T-helper 2 cell treated with Interferon-gamma antibody and Interleukin-4, amounts not matched to agents 5 μg/mL and 100 μg/mL, for 36 hours (primary cell): Measurements from ENCODE around the gene NT5E.
"Not testable (repeated sequence)": the region's sequence is repeated elsewhere in the genome, so short reads cannot be mapped to it uniquely, and the experiment has no call there.

Experiments used
- DNase-seq: peaks from one replicate; pipeline ENCODE4 v3.0.0; 2021; ENCODE audit warnings: low spot score
- H3K27ac Mint-ChIP-seq: one replicate; pipeline ENCODE4 v1.8.0; 2021; ENCODE audit warnings: mild to moderate bottlenecking, mixed read lengths
- H3K27me3 Mint-ChIP-seq: one replicate; pipeline ENCODE4 v1.8.0; 2021; ENCODE audit warnings: low read depth, mixed read lengths
- H3K36me3 Mint-ChIP-seq: one replicate; pipeline ENCODE4 v1.8.0; 2021; ENCODE audit warnings: low read depth, mixed read lengths
- H3K4me1 Mint-ChIP-seq: one replicate; pipeline ENCODE4 v1.8.0; 2021; ENCODE audit warnings: low read depth, mixed read lengths
- H3K4me3 Mint-ChIP-seq: one replicate; pipeline ENCODE4 v1.8.0; 2022; ENCODE audit warnings: mild to moderate bottlenecking, moderate library complexity, mixed read lengths
- H3K9me3 Mint-ChIP-seq: one replicate; pipeline ENCODE4 v1.8.0; 2021; ENCODE audit warnings: mixed read lengths

NT5E gene

GRCh38 chr6:85449818-85450759 lies at the start of gene NT5E:
NT5E (plus strand) TSS chr6:85450083; CDS start chr6:85450140, 57 bp downstream.
- Mint-ChIP-seq H3K4me1 (peaks cover 55% of the 10 kb centered on the region), H3K9me3 (no peaks in the 10 kb centered on the region)

GRCh38 chr6:85400331-85400730 lies 49.6 kb upstream of the NT5E start:
- Mint-ChIP-seq H3K4me3 (no peak overlapping the region), H3K27me3 (no peaks in the 10 kb centered on the region), H3K9me3 (peaks cover 5% of the 10 kb centered on the region), H3K36me3 (no peaks in the 10 kb centered on the region), H3K27ac (no peak overlapping the region), H3K4me1 (peaks cover 36% of the 10 kb centered on the region)
- DNase-seq = no peak

More at GRCh38 chr6:85449818-85450759, at the start of gene NT5E:
- DNase-seq = peak; percentile 65
- Mint-ChIP-seq H3K4me3 (peak within 1 kb of the TSS; percentile 97), H3K36me3 (peaks cover 20% of the 10 kb centered on the region), H3K27me3 (peaks cover 43% of the 10 kb centered on the region), H3K27ac (peak within 1 kb of the TSS; percentile 89)

- H3K9me3 Mint-ChIP-seq = peaks cover 5% of the 10 kb centered on the region
- no peak overlapping the region for H3K4me3 Mint-ChIP-seq
- DNase-seq = no peak
- H3K36me3 Mint-ChIP-seq = no peaks in the 10 kb centered on the region
- H3K27ac Mint-ChIP-seq = no peak overlapping the region
- peaks cover 44% of the 10 kb centered on the region for H3K4me1 Mint-ChIP-seq
- no peaks in the 10 kb centered on the region for H3K27me3 Mint-ChIP-seq
Measured at GRCh38 chr6:85401186-85402021, 48.5 kb upstream of the NT5E start.

DNA sequence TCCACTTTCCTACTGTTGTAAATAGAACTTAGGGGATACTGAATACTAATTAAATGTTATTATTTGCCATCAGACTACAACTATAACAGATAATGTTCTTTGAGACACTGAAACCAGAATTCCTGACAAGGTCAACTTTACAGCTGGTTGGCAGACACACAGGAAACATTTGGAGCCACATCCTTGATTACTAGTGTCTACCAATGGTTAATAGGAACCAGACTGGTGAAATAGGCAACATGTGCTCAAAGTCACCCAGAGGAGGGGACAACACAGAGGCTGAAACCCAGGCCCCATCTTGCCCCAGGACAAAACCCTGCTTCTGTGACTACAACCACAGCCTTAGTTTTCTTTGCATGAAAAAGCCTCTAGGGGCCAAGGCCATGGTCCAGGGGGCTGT lies 47.8 kb upstream of the NT5E start:
- no peak overlapping the region for H3K27ac Mint-ChIP-seq
- H3K4me3 Mint-ChIP-seq = no peak overlapping the region
- DNase-seq = no peak

DNA sequence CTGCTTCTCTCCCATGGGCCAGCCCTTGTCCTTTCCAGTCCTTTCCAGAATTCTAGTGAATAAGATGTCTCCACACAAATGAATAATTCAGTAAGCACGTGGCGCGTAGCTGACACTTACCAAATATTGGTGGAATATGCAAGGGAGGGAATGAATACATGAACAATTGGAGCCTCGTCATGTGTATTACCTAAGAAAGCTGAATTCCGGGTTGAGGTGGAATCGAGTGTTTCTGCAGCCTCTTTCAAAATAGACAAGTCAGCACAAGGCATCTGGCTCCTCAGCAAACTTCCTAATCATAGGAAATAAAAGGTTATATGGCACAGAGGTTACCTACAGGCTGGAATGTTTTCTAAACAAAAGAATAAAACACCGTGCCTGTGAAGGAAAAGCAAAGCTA lies 47.0 kb upstream of the NT5E start:
- Mint-ChIP-seq H3K4me3 (no peak overlapping the region), H3K27me3 (peaks cover 4% of the 10 kb centered on the region), H3K4me1 (peaks cover 54% of the 10 kb centered on the region), H3K27ac (no peak overlapping the region), H3K9me3 (no peaks in the 10 kb centered on the region), H3K36me3 (peaks cover 4% of the 10 kb centered on the region)
- DNase-seq = no peak

More for the DNA sequence above, 47.8 kb upstream of the NT5E start:
- H3K27me3 Mint-ChIP-seq = peaks cover 3% of the 10 kb centered on the region
- peaks cover 5% of the 10 kb centered on the region for H3K9me3 Mint-ChIP-seq
- peaks cover 2% of the 10 kb centered on the region for H3K36me3 Mint-ChIP-seq
- H3K4me1 Mint-ChIP-seq = peaks cover 51% of the 10 kb centered on the region

- Mint-ChIP-seq H3K4me1 (peaks cover 54% of the 10 kb centered on the region), H3K27ac (peak overlapping the region; percentile 22), H3K27me3 (peaks cover 8% of the 10 kb centered on the region), H3K4me3 (peak overlapping the region; percentile 12), H3K9me3 (no peaks in the 10 kb centered on the region), H3K36me3 (peaks cover 4% of the 10 kb centered on the region)
- no peak for DNase-seq
Measured at GRCh38 chr6:85403331-85404015, 46.4 kb upstream of the NT5E start.

GRCh38 chr6:85404016-85404563 lies 45.8 kb upstream of the NT5E start:
- H3K36me3 Mint-ChIP-seq, DNase-seq, H3K9me3 Mint-ChIP-seq: not testable (repeated sequence)
- H3K27ac Mint-ChIP-seq = peak overlapping the region; percentile 65
- H3K4me1 Mint-ChIP-seq = peaks cover 54% of the 10 kb centered on the region
- peaks cover 12% of the 10 kb centered on the region for H3K27me3 Mint-ChIP-seq
- H3K4me3 Mint-ChIP-seq = peak overlapping the region; percentile 59

DNA sequence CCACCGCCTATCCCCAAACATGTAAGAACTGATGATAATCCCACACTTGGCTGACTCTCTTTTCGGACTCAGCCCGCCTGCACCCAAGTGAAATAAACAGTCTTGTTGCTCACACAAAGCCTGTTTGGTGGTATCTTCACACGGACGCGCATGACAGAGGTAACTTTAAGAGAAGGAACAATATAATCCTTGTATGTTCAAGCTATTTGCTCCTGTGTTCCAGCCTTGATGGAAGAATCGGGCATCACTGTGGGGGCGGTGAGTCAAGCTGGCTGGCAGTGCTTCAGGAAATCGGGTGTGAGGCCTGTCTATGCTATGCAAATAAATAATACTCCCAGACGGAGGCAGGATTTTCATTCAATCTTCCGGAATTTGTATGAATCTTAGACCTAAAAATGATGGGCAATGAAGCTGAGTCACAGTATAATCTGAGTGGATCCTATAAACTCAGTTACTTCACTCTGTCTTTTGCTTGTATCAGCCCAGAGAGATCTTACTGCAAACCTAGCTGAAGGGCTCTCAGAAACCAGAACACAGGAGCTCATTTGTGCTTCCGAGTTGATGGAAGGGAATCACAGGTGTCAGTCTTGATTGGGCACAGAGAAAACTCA lies 45.2 kb upstream of the NT5E start:
- Mint-ChIP-seq H3K4me3 (peak overlapping the region; percentile 59), H3K27ac (peak overlapping the region; percentile 65)
- no peak for DNase-seq

GRCh38 chr6:85405175-85405852 lies 44.6 kb upstream of the NT5E start:
- Mint-ChIP-seq H3K4me3 (peak overlapping the region; percentile 59), H3K9me3 (no peaks in the 10 kb centered on the region), H3K4me1 (peaks cover 54% of the 10 kb centered on the region), H3K27ac (peak overlapping the region; percentile 65), H3K36me3 (peaks cover 4% of the 10 kb centered on the region), H3K27me3 (peaks cover 12% of the 10 kb centered on the region)
- no peak for DNase-seq

More for the DNA sequence above, 45.2 kb upstream of the NT5E start:
- no peaks in the 10 kb centered on the region for H3K9me3 Mint-ChIP-seq
- H3K4me1 Mint-ChIP-seq = peaks cover 54% of the 10 kb centered on the region
- peaks cover 12% of the 10 kb centered on the region for H3K27me3 Mint-ChIP-seq
- peaks cover 4% of the 10 kb centered on the region for H3K36me3 Mint-ChIP-seq

DNA sequence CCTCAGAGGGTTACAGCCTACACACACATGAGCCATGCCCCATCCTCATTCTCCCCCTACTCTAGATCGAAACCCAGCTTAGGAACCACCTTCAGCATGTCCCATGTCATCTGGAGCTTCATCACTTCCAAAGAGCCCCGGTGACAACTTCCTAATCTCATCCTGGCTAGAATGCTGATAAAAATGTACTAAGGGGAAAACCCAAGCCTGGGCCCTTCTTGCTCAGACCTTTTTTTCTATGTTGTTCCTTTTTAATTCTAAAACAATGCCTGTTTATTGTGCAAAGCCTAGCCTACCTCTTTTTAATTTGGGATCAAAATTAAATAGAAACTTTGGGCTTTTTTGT lies 44.1 kb upstream of the NT5E start:
- Mint-ChIP-seq H3K27ac (peak overlapping the region; percentile 65), H3K4me1 (peaks cover 54% of the 10 kb centered on the region), H3K9me3 (no peaks in the 10 kb centered on the region), H3K27me3 (peaks cover 13% of the 10 kb centered on the region), H3K36me3 (peaks cover 4% of the 10 kb centered on the region), H3K4me3 (peak overlapping the region; percentile 59)
- no peak for DNase-seq

DNA sequence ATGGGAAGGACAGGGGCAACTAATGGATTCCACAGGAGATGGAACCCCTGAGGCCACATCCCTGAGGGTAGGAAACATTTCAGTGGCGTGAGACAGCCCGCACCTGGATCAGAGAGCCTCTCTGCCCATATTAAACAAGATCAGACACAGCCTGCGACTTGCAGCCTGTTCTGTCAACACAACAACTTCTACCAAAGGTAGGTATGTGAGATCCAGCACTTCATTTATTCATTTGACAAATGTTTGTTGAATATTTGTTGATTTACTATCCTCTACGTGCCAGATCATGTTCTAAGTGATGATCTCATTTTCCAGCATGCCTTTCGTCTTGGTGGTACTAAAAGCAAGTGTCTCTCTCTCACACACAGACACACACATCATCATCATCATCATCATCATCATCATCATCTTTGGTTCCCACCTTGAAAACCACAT lies 43.2 kb upstream of the NT5E start:
- Mint-ChIP-seq H3K4me3 (no peak overlapping the region), H3K27ac (peak overlapping the region; percentile 11), H3K4me1 (peaks cover 47% of the 10 kb centered on the region), H3K9me3 (no peaks in the 10 kb centered on the region), H3K27me3 (peaks cover 15% of the 10 kb centered on the region), H3K36me3 (peaks cover 4% of the 10 kb centered on the region)
- DNase-seq = no peak

DNA sequence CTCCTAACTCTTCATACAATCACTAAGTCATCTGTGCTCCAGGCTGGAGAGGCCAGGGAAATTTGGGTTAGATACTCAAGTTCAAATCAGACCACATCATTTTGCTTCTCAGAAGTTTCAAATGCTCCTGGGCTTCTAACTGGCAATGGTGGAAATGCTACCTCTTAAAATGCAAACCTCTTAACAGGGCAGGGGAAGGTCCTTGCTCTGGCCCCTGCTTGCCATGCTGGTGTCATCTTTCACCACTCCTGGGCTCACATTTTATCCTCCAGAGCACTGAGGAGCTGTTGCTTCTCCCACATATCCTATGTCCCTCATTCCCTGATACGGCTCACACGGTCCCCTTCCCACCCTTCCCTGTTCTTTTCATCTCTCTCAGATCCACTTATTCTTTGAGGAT lies 41.8 kb upstream of the NT5E start:
- Mint-ChIP-seq H3K4me3 (no peak overlapping the region), H3K27me3 (peaks cover 24% of the 10 kb centered on the region), H3K27ac (no peak overlapping the region), H3K36me3 (peaks cover 4% of the 10 kb centered on the region), H3K9me3 (no peaks in the 10 kb centered on the region), H3K4me1 (peaks cover 46% of the 10 kb centered on the region)
- DNase-seq = no peak
